ENCODE data around the gene CDC73. TPM values are rescaled to one million over a fixed set of nuclear protein-coding genes. Genes with fewer than 3 reads are reported as not detected.

CDC73 gene
- total RNA-seq, 2 experiments from 2014 or later, result 12.9 to 50.0 TPM

DNA sequence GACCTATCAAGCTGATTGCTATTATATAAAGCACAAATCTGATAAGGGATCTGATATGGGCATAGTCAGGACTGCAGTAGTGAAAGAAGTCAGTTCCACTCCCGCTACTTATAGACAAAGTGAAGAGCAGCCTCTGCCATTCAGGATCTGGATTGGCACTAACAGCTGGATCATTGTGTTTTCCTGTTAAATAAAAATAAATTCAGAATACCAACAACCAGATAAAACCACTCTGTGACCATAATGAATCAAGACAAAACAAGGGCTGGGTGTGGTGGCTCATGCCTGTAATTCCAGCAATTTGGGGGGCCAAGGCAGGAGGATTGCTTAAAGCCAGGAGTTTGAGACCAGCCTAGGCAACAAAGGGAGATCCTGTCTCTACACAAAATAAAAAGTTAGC, 11.6 kb upstream of the CDC73 start:
- intact Hi-C loops (cut with micrococcal nuclease; ENCODE audit: unreplicated experiment), result no loop called here
- DNase-seq (ENCODE audit: low spot score), result no peak
- Histone ChIP-seq H3K4me3 (ENCODE audit: low read depth, low read length, poor library complexity, severe bottlenecking) (no peak overlapping the region), H3K9me3 (ENCODE audit: low read length) (no peaks in the 10 kb centered on the region), H3K27ac (ENCODE audit: low read depth, low read length, poor library complexity, severe bottlenecking) (no peak overlapping the region), H3K36me3 (ENCODE audit: insufficient read depth, low read length) (no peaks in the 10 kb centered on the region), H3K9me2 (ENCODE audit: insufficient read depth, low read length) (no peaks in the 10 kb centered on the region), H4K20me1 (ENCODE audit: insufficient read depth, low read length) (no peaks in the 10 kb centered on the region), H2AFZ (ENCODE audit: low read length) (no peak overlapping the region), H3K4me1 (ENCODE audit: insufficient read depth, low read length, poor library complexity, severe bottlenecking) (peaks cover 7% of the 10 kb centered on the region), H3K79me2 (ENCODE audit: insufficient read depth, low read depth, low read length) (no peaks in the 10 kb centered on the region), H3K4me2 (ENCODE audit: low read length) (no peak overlapping the region)
- no peak for TF ChIP-seq EZH2phosphoT487 (IDR thresholded peaks at IDR 0.05; ENCODE audit: borderline replicate concordance, low read depth, low read length)
- TF ChIP-seq, protein P1, sequence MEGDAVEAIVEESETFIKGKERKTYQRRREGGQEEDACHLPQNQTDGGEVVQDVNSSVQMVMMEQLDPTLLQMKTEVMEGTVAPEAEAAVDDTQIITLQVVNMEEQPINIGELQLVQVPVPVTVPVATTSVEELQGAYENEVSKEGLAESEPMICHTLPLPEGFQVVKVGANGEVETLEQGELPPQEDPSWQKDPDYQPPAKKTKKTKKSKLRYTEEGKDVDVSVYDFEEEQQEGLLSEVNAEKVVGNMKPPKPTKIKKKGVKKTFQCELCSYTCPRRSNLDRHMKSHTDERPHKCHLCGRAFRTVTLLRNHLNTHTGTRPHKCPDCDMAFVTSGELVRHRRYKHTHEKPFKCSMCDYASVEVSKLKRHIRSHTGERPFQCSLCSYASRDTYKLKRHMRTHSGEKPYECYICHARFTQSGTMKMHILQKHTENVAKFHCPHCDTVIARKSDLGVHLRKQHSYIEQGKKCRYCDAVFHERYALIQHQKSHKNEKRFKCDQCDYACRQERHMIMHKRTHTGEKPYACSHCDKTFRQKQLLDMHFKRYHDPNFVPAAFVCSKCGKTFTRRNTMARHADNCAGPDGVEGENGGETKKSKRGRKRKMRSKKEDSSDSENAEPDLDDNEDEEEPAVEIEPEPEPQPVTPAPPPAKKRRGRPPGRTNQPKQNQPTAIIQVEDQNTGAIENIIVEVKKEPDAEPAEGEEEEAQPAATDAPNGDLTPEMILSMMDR (conservative IDR thresholded peaks at IDR 0.05; ENCODE audit: low read length), result no peak
- BruUV-seq (replicated peaks), result no TSS peak
- ChIA-PET POLR2A (interaction anchor here (1.1 to 3.7 kb wide), 4 partner anchors 10 to 476 kb away, joined by 3 to 14 read pairs (median 4); no protein-coding TSS in a partner anchor), CTCF (ENCODE audit: unreplicated experiment) (no interaction called here)

DNA sequence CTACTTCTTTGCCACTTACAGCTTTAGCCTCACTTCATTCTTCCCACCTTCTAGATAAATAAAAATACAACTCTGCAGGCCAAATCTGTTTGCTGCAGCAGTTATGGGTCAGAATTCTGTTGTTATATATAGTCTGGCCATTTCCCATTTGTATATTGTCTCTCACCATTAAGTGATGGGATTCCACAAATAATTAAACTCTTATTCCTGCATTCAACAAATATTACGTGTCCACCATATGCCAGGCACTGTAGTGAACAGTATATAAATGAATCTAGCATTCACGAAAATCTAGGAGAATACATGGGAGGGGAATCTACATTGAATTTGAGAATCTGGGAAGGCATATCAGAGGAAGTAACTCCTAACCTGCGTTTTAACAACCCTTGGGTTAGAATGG, 11.0 kb upstream of the CDC73 start:
- POLR2A ChIA-PET, result interaction anchor here (1.1 to 3.7 kb wide), 3 partner anchors 10 to 52 kb away, joined by 4 to 14 read pairs (median 4); partner anchors contain the start of genes RO60 and UCHL5
- DNase-seq (ENCODE audit: low spot score), result no peak
- Histone ChIP-seq H3K4me1 (ENCODE audit: insufficient read depth, low read length, poor library complexity, severe bottlenecking) (peaks cover 3% of the 10 kb centered on the region), H3K9me2 (ENCODE audit: insufficient read depth, low read length) (no peaks in the 10 kb centered on the region), H3K9me3 (ENCODE audit: low read length) (no peaks in the 10 kb centered on the region), H3K4me2 (ENCODE audit: low read length) (no peak overlapping the region), H4K20me1 (ENCODE audit: insufficient read depth, low read length) (no peaks in the 10 kb centered on the region), H3K27ac (ENCODE audit: low read depth, low read length, poor library complexity, severe bottlenecking) (no peak overlapping the region), H3K36me3 (ENCODE audit: insufficient read depth, low read length) (no peaks in the 10 kb centered on the region), H2AFZ (ENCODE audit: low read length) (no peak overlapping the region), H3K4me3 (ENCODE audit: low read depth, low read length, poor library complexity, severe bottlenecking) (no peak overlapping the region), H3K79me2 (ENCODE audit: insufficient read depth, low read depth, low read length) (no peaks in the 10 kb centered on the region)
- no peak for TF ChIP-seq EZH2phosphoT487 (IDR thresholded peaks at IDR 0.05; ENCODE audit: borderline replicate concordance, low read depth, low read length)
- BruUV-seq (replicated peaks), result no TSS peak
- intact Hi-C loops (cut with micrococcal nuclease; ENCODE audit: unreplicated experiment), result no loop called here
- CTCF ChIA-PET (ENCODE audit: unreplicated experiment), result no interaction called here

DNA sequence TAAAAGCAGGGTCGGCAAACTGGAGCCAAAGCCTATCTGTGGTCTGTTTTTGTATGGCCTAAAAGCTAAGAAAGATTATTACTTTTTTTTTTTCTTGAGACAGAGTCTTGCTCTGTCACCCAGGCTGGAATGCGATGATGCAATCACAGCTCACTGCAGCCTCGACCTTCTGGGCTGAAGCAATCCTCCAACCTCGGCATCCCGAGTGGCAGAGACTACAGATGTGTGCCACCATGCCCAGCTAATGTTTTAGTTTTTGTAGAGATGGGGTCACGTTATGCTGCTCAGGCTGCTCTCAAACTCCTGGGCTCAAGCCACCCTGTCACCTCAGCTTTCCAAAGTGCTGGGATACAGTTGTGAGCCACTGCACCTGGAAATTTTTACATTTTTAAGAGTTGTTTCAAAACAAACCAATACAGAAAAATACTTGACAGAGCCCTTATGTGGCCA, 10.2 kb upstream of the CDC73 start:
- POLR2A ChIA-PET, result interaction anchor here (0.6 to 3.7 kb wide), 9 partner anchors 9 to 438 kb away, joined by 3 to 14 read pairs (median 3); partner anchors contain the start of genes RO60 and UCHL5
- Histone ChIP-seq H3K79me2 (ENCODE audit: insufficient read depth, low read depth, low read length) (no peaks in the 10 kb centered on the region), H3K9me2 (ENCODE audit: insufficient read depth, low read length) (no peaks in the 10 kb centered on the region), H2AFZ (ENCODE audit: low read length) (peak overlapping the region; percentile 50), H3K4me2 (ENCODE audit: low read length) (no peak overlapping the region), H3K36me3 (ENCODE audit: insufficient read depth, low read length) (no peaks in the 10 kb centered on the region), H3K4me3 (ENCODE audit: low read depth, low read length, poor library complexity, severe bottlenecking) (no peak overlapping the region), H4K20me1 (ENCODE audit: insufficient read depth, low read length) (no peaks in the 10 kb centered on the region), H3K9me3 (ENCODE audit: low read length) (no peaks in the 10 kb centered on the region), H3K27ac (ENCODE audit: low read depth, low read length, poor library complexity, severe bottlenecking) (no peak overlapping the region), H3K4me1 (ENCODE audit: insufficient read depth, low read length, poor library complexity, severe bottlenecking) (no peaks in the 10 kb centered on the region)
- intact Hi-C loops (cut with micrococcal nuclease; ENCODE audit: unreplicated experiment), result no loop called here
- BruUV-seq (replicated peaks), result no TSS peak
- DNase-seq (ENCODE audit: low spot score), result no peak
- TF ChIP-seq, protein P1 (conservative IDR thresholded peaks at IDR 0.05; ENCODE audit: low read length), result no peak
- no peak for TF ChIP-seq EZH2phosphoT487 (IDR thresholded peaks at IDR 0.05; ENCODE audit: borderline replicate concordance, low read depth, low read length)
- CTCF ChIA-PET (ENCODE audit: unreplicated experiment), result no interaction called here
